ENCODE measurements around the gene MLC1. TPM values are rescaled to one million over a fixed set of nuclear protein-coding genes. Genes with fewer than 3 reads are reported as not detected.
A peak's percentile ranks its signal among the peaks of the same experiment; 100 is the strongest.

MLC1 gene
- total RNA-seq, 1 donor from 2014 or later, result not detected

DNA sequence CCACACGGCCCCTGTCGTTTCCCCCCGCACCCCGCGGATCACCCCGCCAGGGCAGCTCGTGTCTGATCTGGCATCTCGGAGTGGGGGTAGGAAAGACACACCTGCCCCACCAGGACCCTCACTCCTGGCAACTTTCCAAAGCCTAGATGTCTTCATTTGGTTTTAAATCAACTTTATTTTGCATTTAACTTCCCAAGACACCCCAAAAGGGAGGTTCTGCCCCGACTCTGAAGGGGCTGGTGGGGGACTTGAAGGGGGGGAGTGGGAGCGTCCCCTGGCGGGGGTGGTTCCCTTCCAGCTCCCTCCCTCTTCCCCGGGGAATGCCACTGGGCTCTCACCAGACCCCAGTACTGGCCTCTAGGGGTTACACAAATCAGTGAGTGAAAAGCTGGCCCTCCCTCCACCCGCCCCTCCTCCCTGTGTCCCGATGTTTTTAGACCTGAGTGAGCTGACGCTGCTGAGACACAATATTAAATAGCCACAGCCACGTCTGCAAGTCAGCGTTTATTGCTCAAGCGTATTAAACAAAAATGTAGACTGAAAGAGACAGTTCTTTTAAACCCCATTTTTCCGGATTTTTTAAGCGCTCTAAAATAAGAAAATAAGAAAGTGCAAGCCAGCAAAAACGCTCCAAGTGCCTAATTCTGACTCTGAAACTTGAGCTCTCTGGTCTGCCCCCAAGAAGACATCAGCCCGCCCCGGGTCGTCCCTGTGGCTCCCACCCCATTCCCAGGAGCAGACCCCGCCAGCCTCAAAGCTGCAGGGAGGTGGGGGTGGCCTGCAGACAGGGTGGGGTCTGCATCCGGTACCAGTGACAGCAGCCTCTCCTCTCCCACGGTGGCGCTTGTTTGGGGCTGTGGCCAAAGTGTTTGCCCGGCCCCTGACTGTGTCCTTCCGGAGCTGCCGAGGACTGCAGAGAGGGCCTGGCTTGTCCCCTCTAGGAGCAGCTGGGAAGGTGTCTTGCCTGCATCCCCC is 26.0 kb downstream of the MLC1 start:
- peaks cover 14% of the 10 kb centered on the region for H3K27me3 ChIP-seq (ENCODE audit: control insufficient read depth, insufficient read depth, low read length)
- no peak for FAIRE-seq
- TF ChIP-seq, protein P1, sequence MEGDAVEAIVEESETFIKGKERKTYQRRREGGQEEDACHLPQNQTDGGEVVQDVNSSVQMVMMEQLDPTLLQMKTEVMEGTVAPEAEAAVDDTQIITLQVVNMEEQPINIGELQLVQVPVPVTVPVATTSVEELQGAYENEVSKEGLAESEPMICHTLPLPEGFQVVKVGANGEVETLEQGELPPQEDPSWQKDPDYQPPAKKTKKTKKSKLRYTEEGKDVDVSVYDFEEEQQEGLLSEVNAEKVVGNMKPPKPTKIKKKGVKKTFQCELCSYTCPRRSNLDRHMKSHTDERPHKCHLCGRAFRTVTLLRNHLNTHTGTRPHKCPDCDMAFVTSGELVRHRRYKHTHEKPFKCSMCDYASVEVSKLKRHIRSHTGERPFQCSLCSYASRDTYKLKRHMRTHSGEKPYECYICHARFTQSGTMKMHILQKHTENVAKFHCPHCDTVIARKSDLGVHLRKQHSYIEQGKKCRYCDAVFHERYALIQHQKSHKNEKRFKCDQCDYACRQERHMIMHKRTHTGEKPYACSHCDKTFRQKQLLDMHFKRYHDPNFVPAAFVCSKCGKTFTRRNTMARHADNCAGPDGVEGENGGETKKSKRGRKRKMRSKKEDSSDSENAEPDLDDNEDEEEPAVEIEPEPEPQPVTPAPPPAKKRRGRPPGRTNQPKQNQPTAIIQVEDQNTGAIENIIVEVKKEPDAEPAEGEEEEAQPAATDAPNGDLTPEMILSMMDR (IDR thresholded peaks at IDR 0.05; ENCODE audit: insufficient read depth, low read length, severe bottlenecking), result no peak

DNA sequence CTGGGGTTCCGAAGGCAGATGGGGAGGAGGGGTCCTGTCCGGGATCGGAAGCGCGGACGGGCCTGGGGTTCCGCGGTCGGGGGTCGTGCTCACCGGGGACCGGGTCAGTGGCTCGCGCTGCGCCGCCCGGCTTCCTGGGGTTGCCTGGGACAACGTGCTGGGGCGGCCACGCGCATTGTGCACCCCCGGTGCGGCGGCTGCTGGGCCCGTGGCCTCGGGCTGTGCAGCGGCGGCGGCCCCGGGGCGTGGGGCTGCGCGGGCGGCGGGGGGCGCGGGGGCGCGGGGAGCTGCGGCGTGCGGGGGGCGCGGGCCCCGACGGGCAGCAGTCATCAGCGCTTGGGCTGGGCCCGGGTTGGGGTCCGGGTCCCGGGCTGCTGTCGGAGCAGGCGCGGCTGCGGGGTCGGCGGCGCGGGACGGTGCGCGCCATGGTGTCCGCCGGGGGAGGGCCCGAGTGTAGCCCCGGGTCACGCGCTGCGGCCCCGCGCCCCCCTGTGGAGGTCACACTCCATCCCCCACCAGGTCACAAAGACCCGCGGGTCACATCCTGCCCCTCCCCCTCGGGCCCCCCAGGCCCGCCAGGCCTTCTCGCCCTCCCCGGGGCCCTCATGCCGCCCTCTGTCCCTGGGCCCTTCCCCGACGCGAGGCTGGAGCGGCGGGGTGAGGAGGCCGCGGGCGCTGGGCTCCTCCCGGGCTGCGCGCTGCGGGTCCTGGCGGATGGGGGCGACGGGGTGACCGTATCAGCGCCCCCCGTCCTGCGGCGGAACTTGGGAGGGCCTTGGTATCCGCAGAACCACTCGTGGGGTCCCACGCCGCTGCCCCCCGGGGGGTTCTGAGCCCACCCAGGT is 26.9 kb downstream of the MLC1 start, which contains the start of gene TTLL8:
Gene TTLL8, minus strand, starts transcription at position 238 of the 845 bp plus-strand sequence.
- no peak for FAIRE-seq
- H3K27me3 ChIP-seq (ENCODE audit: control insufficient read depth, insufficient read depth, low read length), result peaks cover 14% of the 10 kb centered on the region
- TF ChIP-seq, protein P1 (IDR thresholded peaks at IDR 0.05; ENCODE audit: insufficient read depth, low read length, severe bottlenecking), result no peak

More for the DNA sequence above, 26.0 kb downstream of the MLC1 start:
- Histone ChIP-seq H3K36me3 (ENCODE audit: control insufficient read depth, insufficient read depth, low read length) (no peaks in the 10 kb centered on the region), H3K4me3 (ENCODE audit: low read depth, low read length) (no peak overlapping the region)
- DNase-seq (ENCODE audit: low read depth), result no peak

DNA sequence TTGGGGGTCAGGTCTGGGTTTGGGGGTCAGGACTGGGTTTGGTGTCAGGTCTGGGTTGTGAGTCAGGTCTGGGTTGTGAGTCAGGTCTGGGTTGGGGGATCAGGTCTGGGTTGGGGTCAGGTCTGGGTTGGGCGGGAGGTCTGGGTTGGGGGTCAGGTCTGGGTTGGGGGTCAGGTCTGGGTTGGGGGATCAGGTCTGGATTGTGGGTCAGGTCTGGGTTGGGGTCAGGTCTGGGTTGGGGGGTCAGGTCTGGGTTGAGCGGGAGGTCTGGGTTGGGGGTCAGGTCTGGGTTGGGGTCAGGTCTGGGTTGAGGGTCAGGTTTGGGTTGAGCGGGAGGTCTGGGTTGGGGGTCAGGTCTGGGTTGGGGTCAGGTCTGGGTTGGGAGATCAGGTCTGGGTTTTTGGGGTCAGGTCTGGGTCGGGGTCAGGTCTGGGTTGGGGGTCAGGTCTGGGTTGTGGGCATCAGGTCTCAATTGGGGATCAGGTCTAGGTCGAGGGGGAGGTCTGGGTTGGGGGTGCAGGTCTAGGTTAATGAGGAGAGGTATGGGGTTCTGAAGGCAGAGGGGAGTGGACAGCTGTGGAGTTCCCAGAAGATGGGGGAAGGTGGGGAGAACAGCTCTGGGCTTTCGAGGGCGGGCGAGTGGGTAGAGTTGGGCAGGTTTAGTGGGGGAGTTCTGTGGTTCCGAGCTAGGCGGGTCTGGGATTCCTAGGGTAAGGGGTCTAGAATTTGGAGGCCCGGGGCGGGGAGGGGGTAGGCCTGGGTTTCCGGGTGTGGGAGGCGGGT is 27.8 kb downstream of the MLC1 start:
- Histone ChIP-seq H3K27me3 (ENCODE audit: control insufficient read depth, insufficient read depth, low read length) (peaks cover 14% of the 10 kb centered on the region), H3K4me3 (ENCODE audit: low read depth, low read length) (no peak overlapping the region), H3K36me3 (ENCODE audit: control insufficient read depth, insufficient read depth, low read length) (no peaks in the 10 kb centered on the region)
- TF ChIP-seq, protein P1 (IDR thresholded peaks at IDR 0.05; ENCODE audit: insufficient read depth, low read length, severe bottlenecking), result no peak
- FAIRE-seq, result no peak
- no peak for DNase-seq (ENCODE audit: low read depth)

More for the DNA sequence above, 26.9 kb downstream of the MLC1 start, which contains the start of gene TTLL8:
- Histone ChIP-seq H3K4me3 (ENCODE audit: low read depth, low read length) (no peak within 1 kb of the TSS), H3K36me3 (ENCODE audit: control insufficient read depth, insufficient read depth, low read length) (no peaks in the 10 kb centered on the region)
- DNase-seq (ENCODE audit: low read depth), result no peak

DNA sequence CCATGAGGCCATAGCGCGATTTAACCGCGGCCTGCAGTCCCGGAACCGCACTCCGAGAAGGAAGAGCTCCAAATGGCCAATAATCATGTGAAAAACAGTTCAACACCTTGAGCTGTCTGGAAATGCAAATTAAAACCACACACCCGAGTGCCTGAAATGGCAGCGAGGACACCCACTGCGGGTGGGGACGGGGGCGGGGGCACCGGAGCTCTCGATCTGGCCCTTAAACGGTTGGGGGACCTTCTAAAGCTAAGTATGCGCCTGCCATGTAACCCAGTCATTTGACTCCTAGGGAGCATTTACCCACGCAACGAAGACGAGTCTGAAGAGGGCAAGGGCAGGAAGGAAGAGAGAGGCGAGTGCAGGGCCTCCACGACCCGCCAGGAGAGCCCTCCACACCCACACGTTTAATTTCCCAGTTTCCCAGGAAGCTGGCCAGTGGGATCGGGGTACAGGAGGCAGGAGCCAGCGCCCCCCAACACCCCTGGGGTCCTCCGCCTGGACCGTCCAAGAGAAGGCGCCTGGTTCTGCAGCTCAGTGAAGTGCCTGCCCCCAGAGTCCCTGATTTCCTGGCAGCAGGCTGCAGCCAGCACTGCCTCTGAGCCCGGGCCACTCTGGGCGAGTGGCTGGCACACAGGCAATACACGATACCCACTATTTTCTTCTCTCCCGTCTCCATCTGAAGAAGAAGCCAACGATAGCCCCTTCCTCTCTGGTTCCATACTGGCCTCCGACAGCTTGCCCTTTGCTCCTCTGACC is 28.8 kb downstream of the MLC1 start:
- H3K36me3 ChIP-seq (ENCODE audit: control insufficient read depth, insufficient read depth, low read length), result no peaks in the 10 kb centered on the region
- H3K27me3 ChIP-seq (ENCODE audit: control insufficient read depth, insufficient read depth, low read length), result peaks cover 14% of the 10 kb centered on the region
- TF ChIP-seq, protein P1 (IDR thresholded peaks at IDR 0.05; ENCODE audit: insufficient read depth, low read length, severe bottlenecking), result no peak
- DNase-seq (ENCODE audit: low read depth), result no peak
- FAIRE-seq, result no peak
- H3K4me3 ChIP-seq (ENCODE audit: low read depth, low read length), result no peak overlapping the region

DNA sequence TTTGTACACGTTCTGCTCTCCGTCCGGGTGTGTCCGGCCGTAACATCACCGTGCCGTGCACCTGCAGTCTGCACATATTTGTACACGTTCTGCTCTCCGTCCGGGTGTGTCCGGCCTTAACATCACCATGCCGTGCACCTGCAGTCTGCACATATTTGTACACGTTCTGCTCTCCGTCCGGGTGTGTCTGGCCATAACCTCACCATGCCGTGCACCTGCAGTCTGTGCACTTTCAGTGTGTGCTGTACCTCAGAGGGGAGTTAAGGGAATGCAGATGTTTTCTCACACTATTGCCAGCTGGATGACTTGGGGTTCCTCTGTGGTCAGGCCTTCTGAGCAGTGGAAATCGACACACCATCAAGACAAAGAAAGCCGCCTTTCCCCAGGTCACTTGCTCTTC is 31.4 kb downstream of the MLC1 start:
- peaks cover 1% of the 10 kb centered on the region for H3K27me3 ChIP-seq (ENCODE audit: control insufficient read depth, insufficient read depth, low read length)
- H3K4me3 ChIP-seq (ENCODE audit: low read depth, low read length), result no peak overlapping the region
- peak; percentile 93 for FAIRE-seq
- DNase-seq (ENCODE audit: low read depth), result no peak
- TF ChIP-seq, protein P1 (IDR thresholded peaks at IDR 0.05; ENCODE audit: insufficient read depth, low read length, severe bottlenecking), result no peak
- H3K36me3 ChIP-seq (ENCODE audit: control insufficient read depth, insufficient read depth, low read length), result no peaks in the 10 kb centered on the region
